ENCODE measurements around the gene SASH3.

GRCh38 chrX:129787336-129788055, 7.7 kb downstream of the SASH3 start:
- no peak for TF ChIP-seq CTCF (IDR thresholded peaks at IDR 0.05; ENCODE audit: low read depth, low read length)
- TF ChIP-seq MAX (IDR thresholded peaks at IDR 0.05; ENCODE audit: low read depth, low read length): no peak
- TF ChIP-seq POLR2A (IDR thresholded peaks at IDR 0.05; ENCODE audit: extremely low read depth, insufficient read length): no peak
- TF ChIP-seq MYC (IDR thresholded peaks at IDR 0.05; ENCODE audit: low read depth, low read length): no peak
